Activated CD4-positive, CD25-positive, alpha-beta regulatory T cell treated with anti-CD3 and anti-CD28 coated beads, Interleukin-2, amount 50 U/mL, for 24 hours (primary cell): ENCODE measurements around the gene ZBTB40.

Experiments used
- ATAC-seq, 2 donors: fragments of 150-1000 bp; cut with Tn5 transposase; one replicate each; pipeline ENCODE4 v1.10.0; 2021; ENCODE audit warnings: mild to moderate bottlenecking in 1 of 2, moderate library complexity in 1 of 2

Gene ZBTB40

GRCh38 chr1:22536506-22536905, 84.9 kb downstream of the ZBTB40 start:
- no peak for ATAC-seq

- no peak for ATAC-seq
Observed at GRCh38 chr1:22537441-22538139, 85.9 kb downstream of the ZBTB40 start.

- no peak for ATAC-seq
Observed at GRCh38 chr1:22539510-22540118, 88.0 kb downstream of the ZBTB40 start.

GRCh38 chr1:22540337-22540736, 88.7 kb downstream of the ZBTB40 start:
- ATAC-seq, result no peak

- ATAC-seq, result no peak
Observed at GRCh38 chr1:22542886-22543285, 91.2 kb downstream of the ZBTB40 start.

GRCh38 chr1:22543679-22544078, 92.0 kb downstream of the ZBTB40 start:
- ATAC-seq, result no peak

GRCh38 chr1:22544606-22545005, 93.0 kb downstream of the ZBTB40 start:
- no peak for ATAC-seq

- no peak for ATAC-seq
Observed at GRCh38 chr1:22545141-22545540, 93.5 kb downstream of the ZBTB40 start.

GRCh38 chr1:22547186-22547817, 95.7 kb downstream of the ZBTB40 start:
- ATAC-seq, result no peak

GRCh38 chr1:22547818-22548462, 96.3 kb downstream of the ZBTB40 start:
- no peak for ATAC-seq

GRCh38 chr1:22550021-22550420, 98.4 kb downstream of the ZBTB40 start:
- ATAC-seq, result no peak

GRCh38 chr1:22551591-22551990, 99.9 kb downstream of the ZBTB40 start:
- ATAC-seq, result no peak

- no peak for ATAC-seq
Observed at GRCh38 chr1:22552021-22552420, 100.4 kb downstream of the ZBTB40 start.

GRCh38 chr1:22553104-22553880, 101.6 kb downstream of the ZBTB40 start:
- ATAC-seq, result no peak

- ATAC-seq, result no peak
Observed at GRCh38 chr1:22553991-22554522, 102.4 kb downstream of the ZBTB40 start.

- no peak for ATAC-seq
Observed at GRCh38 chr1:22555371-22555656, 103.7 kb downstream of the ZBTB40 start.

GRCh38 chr1:22556391-22557104, 104.9 kb downstream of the ZBTB40 start:
- ATAC-seq, result no peak

GRCh38 chr1:22557341-22557950, 105.8 kb downstream of the ZBTB40 start:
- ATAC-seq, result no peak

- ATAC-seq, result no peak
Observed at GRCh38 chr1:22562584-22563583, 111.2 kb downstream of the ZBTB40 start, which contains the start of gene EPHA8. Gene EPHA8, plus strand, starts transcription at chr1:22563489. Its CDS starts 147 bp downstream, at chr1:22563636.
